ENCODE data around the gene EVX2.

EVX2 gene

DNA sequence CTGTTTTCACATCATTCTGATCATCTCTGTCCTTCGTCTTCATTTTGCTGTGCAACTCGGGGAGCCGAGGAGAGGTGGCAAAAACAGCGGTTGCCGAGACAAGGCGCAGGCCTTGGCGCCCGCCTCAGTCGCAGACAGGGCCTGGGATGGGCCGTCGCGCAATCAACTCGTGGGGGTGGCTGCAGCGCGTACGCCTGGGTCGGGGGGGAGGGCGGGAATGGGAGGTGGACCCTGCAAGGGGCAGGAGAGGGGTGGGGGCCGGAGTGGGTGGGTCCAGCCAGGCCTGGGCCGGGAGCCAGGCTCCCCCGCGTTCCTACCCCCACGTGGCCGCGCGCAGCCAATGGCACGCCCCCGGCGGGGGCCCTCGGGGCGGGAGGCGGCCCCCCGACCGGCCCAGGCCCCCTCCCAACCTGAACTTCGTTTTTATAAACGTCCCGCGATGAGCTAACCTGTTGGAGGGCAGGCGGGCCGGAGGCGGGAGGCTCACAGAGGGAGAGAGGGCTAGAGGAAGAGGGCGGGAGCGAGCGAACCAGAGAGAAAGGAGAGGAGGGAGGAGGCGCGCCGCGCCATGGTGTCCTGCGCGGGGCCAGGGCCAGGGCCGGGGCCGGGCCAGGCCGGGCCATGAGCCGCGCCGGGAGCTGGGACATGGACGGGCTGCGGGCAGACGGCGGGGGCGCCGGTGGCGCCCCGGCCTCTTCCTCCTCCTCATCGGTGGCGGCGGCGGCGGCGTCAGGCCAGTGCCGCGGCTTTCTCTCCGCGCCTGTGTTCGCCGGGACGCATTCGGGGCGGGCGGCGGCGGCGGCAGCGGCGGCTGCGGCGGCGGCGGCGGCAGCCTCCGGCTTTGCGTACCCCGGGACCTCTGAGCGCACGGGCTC is 8.7 kb upstream of the EVX2 start, which contains the start of gene HOXD13:
Gene HOXD13 (plus strand): TSS at position 452 of the 875 bp plus-strand sequence. CDS start 170 bp downstream, at position 622.
- peaks cover 37% of the 10 kb centered on the region; the same call in 1 of the 2 replicates for H3K9me3 ChIP-seq (ENCODE audit: insufficient read depth, low read length)
- H3K4me1 ChIP-seq (ENCODE audit: insufficient read depth, insufficient read length) = peaks cover 6% of the 10 kb centered on the region
- peak within 1 kb of the TSS; percentile 77 for H3K4me3 ChIP-seq (ENCODE audit: insufficient read length, low read depth)
- no peak for TF ChIP-seq YY1 (IDR thresholded peaks at IDR 0.05; ENCODE audit: insufficient read depth, insufficient read length)
- peaks cover 10% of the 10 kb centered on the region for H3K36me3 ChIP-seq (ENCODE audit: insufficient read depth, insufficient read length, low read length)
- peaks cover 83% of the 10 kb centered on the region for H3K27me3 ChIP-seq (ENCODE audit: insufficient read depth, insufficient read length)
- DNase-seq (ENCODE audit: low read depth, low spot score) = no peak
- H3K9ac ChIP-seq (ENCODE audit: insufficient read length, low read depth) = peak within 1 kb of the TSS; percentile 82

DNA sequence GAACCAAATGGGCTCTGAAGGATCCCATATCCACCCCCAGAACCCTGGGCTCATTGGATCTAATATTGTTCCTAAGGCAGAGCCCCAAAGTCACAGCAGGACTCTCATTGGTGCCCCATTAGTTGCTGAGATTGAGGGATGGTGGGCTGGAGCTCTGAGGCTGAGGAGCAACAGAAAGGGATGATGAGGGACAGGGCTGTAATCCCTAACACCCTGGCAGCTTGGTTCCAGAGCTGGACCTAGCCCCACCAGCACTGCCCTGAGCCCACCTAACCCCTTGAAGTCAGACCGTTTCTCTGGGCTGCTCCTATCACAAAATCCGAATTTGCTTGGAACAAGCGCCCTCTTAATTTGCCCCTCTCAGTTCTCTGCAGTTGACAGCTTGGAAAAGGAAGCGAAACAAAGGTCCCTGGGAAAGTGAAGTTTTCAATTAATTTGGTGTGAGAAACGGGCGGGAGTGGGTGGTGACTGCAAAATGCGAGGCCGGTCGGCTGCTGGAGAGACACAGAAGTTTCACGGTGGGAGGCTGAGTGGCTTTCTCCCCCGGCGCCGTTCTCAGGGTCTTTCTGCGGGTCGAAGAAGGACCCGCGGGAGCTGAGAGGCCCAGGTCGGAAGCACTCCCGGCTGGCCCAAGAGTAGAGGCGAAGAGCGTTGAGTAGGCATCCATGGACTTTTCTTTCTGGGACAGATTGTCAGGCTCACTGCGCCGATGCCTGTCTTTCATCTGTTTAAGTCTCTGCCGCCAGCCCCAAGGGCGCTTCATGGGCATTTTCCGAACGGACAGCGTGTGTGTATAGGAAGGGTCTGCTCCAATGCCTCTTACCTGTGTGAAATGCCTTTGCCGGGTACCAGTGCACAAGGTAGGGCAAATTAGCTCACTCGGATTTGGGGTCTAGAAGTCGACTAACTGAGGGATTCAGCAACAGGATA is 7.8 kb upstream of the EVX2 start:
- no peak overlapping the region for H3K4me3 ChIP-seq (ENCODE audit: insufficient read length, low read depth)
- peaks cover 6% of the 10 kb centered on the region for H3K4me1 ChIP-seq (ENCODE audit: insufficient read depth, insufficient read length)

DNA sequence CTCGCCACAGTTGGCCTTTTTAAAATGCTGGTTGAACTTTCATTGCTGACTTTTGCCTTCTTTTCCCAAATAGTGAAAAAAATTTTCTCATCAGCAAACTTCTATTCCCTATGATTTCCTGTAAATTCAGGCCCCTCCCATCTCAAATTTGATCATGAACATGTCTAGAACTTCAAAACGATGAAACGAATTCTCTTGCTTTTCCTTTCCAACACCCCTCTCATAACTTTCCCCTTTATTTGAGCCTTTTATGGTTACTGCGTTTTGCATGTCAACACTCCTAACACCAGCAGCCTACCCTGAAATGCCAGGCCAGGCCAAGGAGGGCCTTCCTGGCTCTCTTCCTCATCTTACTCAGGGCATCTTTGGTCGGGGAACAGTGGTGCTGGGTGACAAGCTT is 7.1 kb upstream of the EVX2 start:
- no peak overlapping the region for H3K4me3 ChIP-seq (ENCODE audit: insufficient read length, low read depth)
- H3K36me3 ChIP-seq (ENCODE audit: insufficient read depth, insufficient read length, low read length) = peaks cover 10% of the 10 kb centered on the region
- TF ChIP-seq YY1 (IDR thresholded peaks at IDR 0.05; ENCODE audit: insufficient read depth, insufficient read length) (no peak), ZNF274 (IDR thresholded peaks at IDR 0.05; ENCODE audit: low read depth, low read length) (no peak), SUZ12 (IDR thresholded peaks at IDR 0.05; ENCODE audit: extremely low read depth, insufficient read depth, insufficient read length) (no peak)
- no peak for DNase-seq (ENCODE audit: low read depth, low spot score)
- H3K9me3 ChIP-seq (ENCODE audit: insufficient read depth, low read length) = peaks cover 35% of the 10 kb centered on the region; the same call in 1 of the 2 replicates
- no peak overlapping the region for H3K9ac ChIP-seq (ENCODE audit: insufficient read length, low read depth)
- peaks cover 93% of the 10 kb centered on the region for H3K27me3 ChIP-seq (ENCODE audit: insufficient read depth, insufficient read length)
- H3K4me1 ChIP-seq (ENCODE audit: insufficient read depth, insufficient read length) = peaks cover 6% of the 10 kb centered on the region

More for the DNA sequence above, 7.8 kb upstream of the EVX2 start:
- DNase-seq (ENCODE audit: low read depth, low spot score) = no peak
- H3K9me3 ChIP-seq (ENCODE audit: insufficient read depth, low read length) = peaks cover 37% of the 10 kb centered on the region; the same call in 1 of the 2 replicates
- peaks cover 10% of the 10 kb centered on the region for H3K36me3 ChIP-seq (ENCODE audit: insufficient read depth, insufficient read length, low read length)
- H3K27me3 ChIP-seq (ENCODE audit: insufficient read depth, insufficient read length) = peaks cover 92% of the 10 kb centered on the region
- H3K9ac ChIP-seq (ENCODE audit: insufficient read length, low read depth) = no peak overlapping the region
- TF ChIP-seq YY1 (IDR thresholded peaks at IDR 0.05; ENCODE audit: insufficient read depth, insufficient read length) = no peak
- TF ChIP-seq ZNF274 (IDR thresholded peaks at IDR 0.05; ENCODE audit: low read depth, low read length) = no peak
- no peak for TF ChIP-seq SUZ12 (IDR thresholded peaks at IDR 0.05; ENCODE audit: extremely low read depth, insufficient read depth, insufficient read length)

DNA sequence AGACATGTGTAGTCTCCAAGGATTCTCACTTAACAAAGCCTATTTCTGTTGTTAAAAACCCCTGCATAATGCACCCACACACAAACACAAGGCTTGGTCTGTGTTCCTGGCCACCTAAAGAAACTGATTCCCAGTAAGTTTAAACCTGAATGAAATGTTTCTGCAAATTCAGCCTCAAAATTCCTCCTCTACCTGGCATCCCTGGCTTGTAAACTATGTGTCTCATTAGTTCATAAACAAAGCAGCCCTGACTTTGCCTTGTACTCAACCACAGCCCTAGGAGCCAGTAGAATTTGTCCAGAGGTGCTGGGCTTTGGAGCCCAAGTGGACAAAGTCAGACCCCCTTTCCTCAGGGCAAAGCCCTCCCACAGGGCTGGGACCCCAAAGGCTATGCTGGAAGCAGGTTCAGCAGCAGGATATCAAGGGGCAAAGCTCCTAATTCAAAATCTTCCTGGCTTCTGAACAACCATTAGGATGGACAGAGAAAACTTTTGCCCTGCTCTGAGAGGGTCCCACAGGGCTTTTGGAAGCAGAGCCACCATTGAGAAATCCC is 6.2 kb upstream of the EVX2 start:
- TF ChIP-seq SUZ12 (IDR thresholded peaks at IDR 0.05; ENCODE audit: extremely low read depth, insufficient read depth, insufficient read length) = no peak
- TF ChIP-seq YY1 (IDR thresholded peaks at IDR 0.05; ENCODE audit: insufficient read depth, insufficient read length) = no peak
- TF ChIP-seq ZNF274 (IDR thresholded peaks at IDR 0.05; ENCODE audit: low read depth, low read length) = no peak
- Histone ChIP-seq H3K4me3 (ENCODE audit: insufficient read length, low read depth) (no peak overlapping the region), H3K9me3 (ENCODE audit: insufficient read depth, low read length) (peaks cover 26% of the 10 kb centered on the region; the same call in 1 of the 2 replicates), H3K9ac (ENCODE audit: insufficient read length, low read depth) (no peak overlapping the region), H3K27me3 (ENCODE audit: insufficient read depth, insufficient read length) (peaks cover 93% of the 10 kb centered on the region), H3K36me3 (ENCODE audit: insufficient read depth, insufficient read length, low read length) (peaks cover 7% of the 10 kb centered on the region), H3K4me1 (ENCODE audit: insufficient read depth, insufficient read length) (peaks cover 6% of the 10 kb centered on the region)
- no peak for DNase-seq (ENCODE audit: low read depth, low spot score)

DNA sequence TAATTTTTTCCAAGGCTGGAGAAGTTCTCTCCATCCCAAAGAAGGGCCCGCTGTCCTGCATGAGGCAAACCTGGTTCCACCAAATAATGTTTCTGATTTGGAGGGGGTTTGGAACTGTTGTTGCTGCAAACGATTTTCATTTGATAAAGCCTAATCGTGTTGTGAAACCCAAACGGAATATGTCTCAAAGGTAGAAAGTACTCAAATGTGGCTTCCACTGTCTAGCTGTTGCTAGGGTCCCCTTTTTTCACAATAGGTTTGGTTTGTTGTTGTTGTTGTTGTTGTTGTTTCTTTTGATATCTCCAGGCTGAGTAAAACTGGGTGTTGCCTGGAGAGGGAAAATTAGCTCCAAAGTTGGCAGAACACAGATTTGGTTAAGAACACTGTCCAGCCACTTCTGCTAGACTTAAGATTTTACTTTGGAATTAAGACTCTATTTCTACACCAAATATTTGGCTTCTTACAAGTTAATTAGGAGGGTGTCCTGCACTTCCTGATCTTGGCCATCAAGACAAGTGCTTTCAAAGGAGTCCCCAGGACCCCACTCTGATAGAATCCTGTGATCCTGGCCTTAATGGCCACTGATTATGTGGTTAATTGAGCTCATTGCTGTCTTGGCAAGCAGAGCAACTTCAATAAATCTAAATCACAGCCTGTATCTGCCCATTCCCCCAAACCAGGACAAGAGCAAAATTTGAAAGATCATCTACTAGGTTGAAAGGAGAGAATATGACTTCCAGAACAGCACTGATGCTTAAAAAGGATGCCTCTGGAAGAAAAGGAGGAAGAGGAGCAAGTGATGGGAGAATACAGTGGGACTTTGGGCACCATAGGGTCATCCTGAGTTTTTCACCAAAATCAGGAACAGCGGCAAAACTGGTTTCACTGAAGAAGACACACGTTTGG is 5.4 kb upstream of the EVX2 start:
- H3K9me3 ChIP-seq (ENCODE audit: insufficient read depth, low read length) = peaks cover 19% of the 10 kb centered on the region; the same call in 1 of the 2 replicates
- peaks cover 6% of the 10 kb centered on the region for H3K4me1 ChIP-seq (ENCODE audit: insufficient read depth, insufficient read length)
- peaks cover under 1% of the 10 kb centered on the region for H3K36me3 ChIP-seq (ENCODE audit: insufficient read depth, insufficient read length, low read length)
- no peak overlapping the region for H3K9ac ChIP-seq (ENCODE audit: insufficient read length, low read depth)
- no peak for DNase-seq (ENCODE audit: low read depth, low spot score)
- H3K4me3 ChIP-seq (ENCODE audit: insufficient read length, low read depth) = no peak overlapping the region
- H3K27me3 ChIP-seq (ENCODE audit: insufficient read depth, insufficient read length) = peaks cover 93% of the 10 kb centered on the region
- TF ChIP-seq YY1 (IDR thresholded peaks at IDR 0.05; ENCODE audit: insufficient read depth, insufficient read length) (no peak), ZNF274 (IDR thresholded peaks at IDR 0.05; ENCODE audit: low read depth, low read length) (no peak), SUZ12 (IDR thresholded peaks at IDR 0.05; ENCODE audit: extremely low read depth, insufficient read depth, insufficient read length) (no peak)

All from NT2/D1 (cell line).